Kasumi-1 (cell line): ENCODE data around the gene NPIPB2.
"Not testable (repeated sequence)": the region's sequence is repeated elsewhere in the genome, so short reads cannot be mapped to it uniquely, and the experiment has no call there.

ENCODE experiments used
- DNase-seq, 2 experiments: peaks; one replicate each; lab custom pipeline; 2025; lab: John Stamatoyannopoulos, UW

The NPIPB2 gene

DNA sequence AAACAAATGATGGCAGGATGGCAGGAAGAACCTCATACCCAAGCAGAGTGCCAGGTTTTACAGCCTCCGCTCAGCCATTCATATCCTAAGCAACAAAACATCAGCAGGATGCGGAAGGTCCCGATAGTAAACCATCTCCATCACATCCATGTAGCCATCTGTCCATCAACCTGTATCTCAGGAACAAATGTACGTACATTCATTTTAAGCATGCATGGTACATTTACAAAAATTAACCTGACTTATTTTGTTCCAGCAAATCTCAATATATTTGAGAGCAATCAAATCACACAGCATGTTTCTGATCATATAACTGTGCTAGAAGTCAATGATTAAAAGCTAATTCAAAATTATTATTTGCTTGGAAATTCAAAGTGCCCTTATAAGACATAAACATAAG is at the start of gene NPIPB2:
Gene NPIPB2, minus strand, starts transcription at position 101 of the 400 bp plus-strand sequence. Its CDS starts 0 bp downstream, at position 101.
- not testable (repeated sequence) for DNase-seq

- no peak for DNase-seq
Measured at GRCh38 chr16:11990702-11991390, 49.0 kb upstream of the NPIPB2 start.

DNA sequence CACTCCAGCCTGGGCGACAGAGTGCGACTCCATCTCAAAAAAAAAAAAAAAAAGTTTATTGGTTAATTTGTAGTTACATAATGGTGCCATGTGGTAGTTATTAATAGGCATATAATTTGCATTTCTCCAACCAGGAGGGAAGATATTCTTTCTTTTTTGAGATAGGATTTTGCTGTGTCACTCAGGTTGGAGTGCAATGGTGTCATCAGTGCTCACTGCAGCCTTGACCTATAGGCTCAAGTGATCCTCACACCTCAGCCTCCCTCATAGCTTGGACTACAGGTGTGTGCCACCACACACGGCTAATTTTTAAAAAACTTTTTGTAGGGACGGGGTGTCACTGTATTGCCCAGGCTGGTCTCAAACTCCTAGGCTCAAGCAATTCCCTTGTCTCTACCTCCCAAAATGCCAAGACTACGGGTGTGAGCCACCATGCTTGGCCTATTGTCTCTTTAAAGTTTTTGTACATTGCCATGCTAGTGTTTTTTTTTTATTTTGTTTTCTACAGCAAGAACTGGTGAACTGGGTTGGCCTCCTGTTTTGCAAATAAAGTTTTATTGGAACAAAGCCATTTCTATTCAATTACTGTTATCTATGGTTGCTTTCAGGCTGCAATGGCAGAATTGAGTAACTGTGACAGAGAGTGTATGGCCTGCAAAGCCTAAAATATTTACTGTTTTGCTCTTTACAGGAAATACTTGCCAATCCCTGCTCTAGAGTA is 46.6 kb upstream of the NPIPB2 start:
- no peak for DNase-seq

DNA sequence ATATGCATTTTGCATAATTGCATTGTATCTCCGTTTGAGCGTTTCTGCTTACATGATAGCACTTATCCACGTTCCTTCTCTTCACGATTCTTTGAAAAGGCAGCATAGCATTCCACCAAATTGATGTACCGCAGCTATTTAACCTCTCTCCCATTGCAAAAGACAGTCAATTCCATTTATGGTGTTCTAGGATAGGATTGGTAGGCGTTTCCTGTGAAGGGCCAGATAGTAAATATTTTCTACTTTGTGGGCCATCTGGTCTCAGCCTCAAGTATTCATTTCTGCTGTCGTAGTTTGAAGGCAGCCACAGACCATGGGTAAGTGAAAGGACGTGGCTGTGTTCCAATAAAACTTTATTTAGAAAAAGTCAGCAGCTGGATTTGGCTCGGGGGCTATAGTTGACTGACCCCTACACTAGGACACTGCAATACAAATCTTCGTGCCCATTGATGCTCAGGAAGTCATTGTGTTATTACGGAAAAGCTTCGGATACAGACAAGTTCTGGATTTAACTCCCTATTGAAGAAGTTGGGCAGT is 44.7 kb upstream of the NPIPB2 start:
- DNase-seq, result no peak

GRCh38 chr16:11985250-11985649 is 43.4 kb upstream of the NPIPB2 start:
- no peak for DNase-seq

GRCh38 chr16:11980136-11980844 is 38.4 kb upstream of the NPIPB2 start:
- DNase-seq, result no peak

GRCh38 chr16:11979013-11979672 is 37.3 kb upstream of the NPIPB2 start:
- no peak for DNase-seq

DNA sequence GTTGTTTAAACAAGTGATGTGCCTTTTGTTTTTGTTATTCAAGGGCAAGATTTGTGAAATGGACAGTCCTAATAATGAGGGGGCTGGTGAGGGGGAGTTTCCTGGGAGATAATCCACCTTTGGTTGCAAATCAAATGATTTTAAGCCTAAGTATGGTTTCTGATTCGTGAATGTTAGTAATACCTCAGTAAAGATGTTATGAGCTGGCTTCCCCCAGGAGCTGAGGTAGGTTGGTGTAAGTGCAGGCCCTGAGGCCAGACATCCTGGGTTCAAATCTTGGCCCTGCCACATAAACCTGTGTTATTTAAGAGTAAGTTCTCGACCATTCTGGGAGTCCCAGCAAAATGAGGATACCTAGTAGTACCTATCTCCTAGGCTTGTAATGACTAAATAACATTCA is 36.2 kb upstream of the NPIPB2 start:
- no peak for DNase-seq

- DNase-seq, result no peak
Measured at GRCh38 chr16:11977376-11978041, 35.7 kb upstream of the NPIPB2 start.

DNA sequence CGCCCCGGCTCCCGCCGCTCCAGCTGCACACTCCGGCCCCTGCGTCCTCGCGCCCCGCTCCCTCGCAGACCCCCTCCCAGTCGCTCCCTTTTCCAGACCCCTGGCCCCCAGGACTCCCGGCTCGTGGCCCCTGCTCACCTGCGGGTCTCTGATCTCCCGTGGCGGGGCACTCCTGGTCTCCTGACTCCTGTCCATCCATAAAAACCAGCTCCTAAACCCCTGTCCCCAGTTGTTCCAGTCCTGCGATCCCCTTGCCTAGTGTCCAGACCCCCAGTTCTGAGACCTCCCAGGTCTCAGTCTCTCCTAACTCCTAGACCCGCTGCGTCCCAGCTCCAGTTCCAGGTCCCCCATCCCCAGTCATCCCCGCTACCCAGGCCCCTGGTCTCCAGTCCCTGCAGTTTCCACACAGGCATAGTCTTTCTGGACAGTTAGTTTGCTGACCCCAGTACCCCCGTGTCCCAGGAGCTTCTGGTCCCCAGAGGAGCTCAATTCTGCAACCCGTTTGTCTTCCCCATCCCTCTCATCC is 35.1 kb upstream of the NPIPB2 start:
- DNase-seq, result no peak

GRCh38 chr16:11973070-11973469 is 31.2 kb upstream of the NPIPB2 start:
- no peak for DNase-seq

DNA sequence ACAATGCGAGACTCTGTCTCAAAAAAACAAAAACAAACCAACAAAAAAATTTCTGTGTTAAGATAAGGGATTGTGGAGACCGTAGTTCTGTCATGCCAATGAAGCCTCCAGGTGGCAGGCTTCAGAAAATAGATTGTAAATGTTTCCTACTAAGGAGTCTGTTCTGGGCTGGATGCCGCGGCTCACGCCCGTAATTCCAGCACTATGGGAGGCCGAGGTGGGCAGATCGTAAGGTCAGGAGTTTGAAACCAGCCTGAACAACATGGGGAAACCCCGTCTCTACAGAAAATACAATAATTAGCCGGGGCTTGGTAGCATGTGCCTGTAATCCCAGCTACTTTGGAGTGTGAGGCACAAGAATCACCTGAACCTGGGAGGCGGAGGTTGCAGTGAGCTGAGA is 30.3 kb upstream of the NPIPB2 start:
- peak; percentile 1 to 8 for DNase-seq

DNA sequence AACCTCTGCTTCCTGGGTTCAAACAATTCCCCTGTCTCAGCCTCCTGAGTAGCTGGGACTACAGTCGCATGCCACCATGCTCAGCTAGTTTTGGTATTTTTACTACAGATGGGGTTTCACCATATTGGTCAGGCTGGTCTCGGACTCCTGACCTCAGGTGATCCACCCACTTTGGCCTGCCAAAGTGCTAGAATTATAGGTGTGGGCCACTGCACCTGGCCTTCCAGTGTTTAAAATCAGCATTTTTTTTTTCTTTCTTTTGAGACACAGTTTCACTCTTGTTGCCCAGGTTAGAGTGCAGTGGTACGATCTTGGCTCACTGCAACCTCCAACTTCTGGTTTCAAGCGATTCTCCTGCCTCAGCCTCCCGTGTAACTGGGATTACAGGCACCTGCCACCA is 28.4 kb upstream of the NPIPB2 start:
- DNase-seq, result not testable (repeated sequence)

DNA sequence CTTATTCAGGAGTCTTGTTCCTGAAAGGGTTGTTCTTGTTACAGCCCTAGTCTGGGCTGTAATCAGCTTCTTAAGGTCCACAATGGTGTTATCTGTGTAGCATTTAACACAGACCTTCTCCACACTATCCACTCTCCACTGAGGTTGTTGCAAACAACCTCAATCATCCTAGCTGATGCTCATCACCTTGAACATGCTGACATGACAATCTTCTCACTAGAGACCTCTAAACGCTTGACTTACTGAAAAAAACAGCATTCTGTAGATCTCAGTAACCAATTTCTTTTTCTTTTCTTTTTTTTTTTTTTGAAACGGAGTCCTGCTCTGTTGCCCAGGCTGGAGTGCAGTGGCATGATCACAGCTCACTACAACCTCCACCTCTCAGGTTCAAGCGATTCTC is 26.7 kb upstream of the NPIPB2 start:
- no peak for DNase-seq

GRCh38 chr16:11967195-11967911 is 25.5 kb upstream of the NPIPB2 start:
- no peak for DNase-seq

DNA sequence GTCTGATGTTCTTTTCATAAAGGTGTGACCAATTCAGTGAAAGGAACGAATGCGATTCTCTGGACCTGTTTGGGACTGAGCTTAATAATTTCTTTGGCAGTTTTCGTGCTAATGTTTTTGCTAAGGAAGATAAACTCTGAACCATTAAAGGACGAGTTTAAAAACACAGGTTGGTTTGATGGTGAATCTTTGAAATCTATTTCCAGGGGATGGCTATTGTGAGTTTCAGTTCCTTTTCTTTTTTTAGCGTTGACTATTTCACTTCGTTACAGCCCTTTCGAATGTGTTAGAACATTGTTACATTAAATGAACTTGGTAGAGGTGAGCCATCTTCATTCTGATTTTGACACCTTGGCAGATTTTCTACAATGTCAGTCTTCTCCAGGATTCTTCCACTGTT is 24.3 kb upstream of the NPIPB2 start:
- DNase-seq, result no peak

DNA sequence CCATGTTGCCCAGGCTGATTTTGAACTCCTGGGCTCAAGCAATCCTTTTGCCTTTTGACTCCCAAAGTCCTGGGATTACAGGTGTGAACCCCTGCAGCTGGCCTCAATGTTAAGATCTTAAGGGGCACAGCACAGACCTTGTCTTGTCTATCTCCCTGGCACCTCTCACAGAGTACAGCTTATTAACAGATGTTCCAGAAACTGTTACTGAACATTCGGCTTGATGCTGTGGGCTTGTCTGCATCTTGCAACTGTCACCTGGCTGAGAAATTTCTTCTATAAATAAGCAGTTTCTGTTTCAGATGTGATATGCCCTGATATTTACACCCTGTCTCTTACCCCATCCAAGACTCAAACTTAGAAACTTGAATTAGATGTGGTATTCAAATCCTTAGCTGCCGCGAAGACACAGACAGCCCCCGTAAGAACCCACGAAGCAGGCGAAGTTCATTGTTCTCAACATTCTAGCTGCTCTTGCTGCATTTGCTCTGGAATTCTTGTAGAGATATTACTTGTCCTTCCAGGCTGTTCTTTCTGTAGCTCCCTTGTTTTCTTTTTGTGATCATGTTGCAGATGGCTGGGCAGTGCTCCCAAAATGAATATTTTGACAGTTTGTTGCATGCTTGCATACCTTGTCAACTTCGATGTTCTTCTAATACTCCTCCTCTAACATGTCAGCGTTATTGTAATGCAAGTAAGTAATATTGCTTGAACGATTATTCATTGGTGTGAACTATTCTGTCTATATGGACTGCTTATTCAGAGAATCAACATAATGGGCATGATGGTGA is 23.1 kb upstream of the NPIPB2 start, which contains the start of gene TNFRSF17:
Gene TNFRSF17, plus strand, starts transcription at position 450 of the 791 bp plus-strand sequence. Its CDS starts 115 bp downstream, at position 565.
- DNase-seq, result no peak

DNA sequence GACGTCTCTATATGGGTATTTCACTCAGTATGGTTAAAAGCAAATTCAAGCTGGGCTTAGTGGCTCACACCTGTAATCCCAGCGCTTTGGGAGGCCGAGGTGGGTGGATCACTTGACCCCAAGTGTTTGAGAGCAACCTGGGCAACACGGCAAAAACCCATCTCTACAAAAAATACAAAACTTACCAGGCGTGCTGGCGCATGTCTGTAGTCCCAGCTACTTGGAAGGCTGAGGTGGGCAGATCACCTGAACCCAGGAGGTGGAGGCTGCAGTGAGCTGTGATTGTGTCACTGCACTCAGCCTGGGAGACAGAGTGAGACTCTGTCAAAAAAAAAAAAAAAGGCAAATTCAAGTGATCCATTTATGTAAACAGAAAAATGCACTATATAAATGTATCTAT is 21.9 kb upstream of the NPIPB2 start:
- no peak for DNase-seq

DNA sequence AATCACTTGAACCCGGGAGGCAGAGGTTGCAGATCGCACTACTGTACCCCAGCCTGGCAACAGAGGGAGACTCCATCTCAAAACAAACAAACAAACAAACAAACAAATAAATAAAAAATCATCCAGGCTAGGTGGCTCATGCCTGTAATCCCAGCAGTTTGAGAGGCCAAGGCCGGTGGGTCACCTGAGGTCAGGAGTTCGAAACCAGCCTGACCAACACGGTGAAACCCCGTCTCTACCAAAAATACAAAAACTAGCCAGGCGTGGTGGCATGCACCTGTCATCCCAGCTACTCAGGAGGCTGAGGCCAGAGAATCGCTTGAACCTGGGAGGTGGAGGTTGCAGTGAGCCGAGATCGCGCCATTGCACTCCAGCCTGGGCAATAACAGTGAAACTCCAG is 21.1 kb upstream of the NPIPB2 start:
- not testable (repeated sequence) for DNase-seq

DNA sequence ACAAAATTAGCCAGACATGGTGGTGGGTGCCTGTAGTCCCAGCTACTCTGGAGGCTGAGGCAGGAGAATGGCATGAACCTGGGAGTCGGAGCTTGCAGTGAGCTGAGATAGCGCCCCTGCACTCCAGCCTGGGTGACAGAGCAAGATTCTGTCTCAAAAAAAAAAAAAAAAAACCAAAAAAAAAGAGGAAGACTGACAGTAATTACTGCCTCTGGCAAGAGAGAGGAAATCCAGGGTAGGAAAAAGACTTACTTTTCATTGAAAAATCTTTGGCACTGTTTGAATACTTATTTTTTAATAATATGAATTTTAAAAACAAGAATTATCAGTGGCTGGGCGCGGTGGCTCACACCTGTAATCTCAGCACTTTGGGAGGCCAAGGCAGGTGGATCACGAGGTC is 20.6 kb upstream of the NPIPB2 start:
- not testable (repeated sequence) for DNase-seq
